NCI-H128 (cell line): ENCODE results near the gene SAMD1.

Source experiments
- DNase-seq: peaks from one replicate; lab custom pipeline; 2025; ENCODE audit not compliant: unreplicated experiment; lab: John Stamatoyannopoulos, UW

The SAMD1 gene

DNA sequence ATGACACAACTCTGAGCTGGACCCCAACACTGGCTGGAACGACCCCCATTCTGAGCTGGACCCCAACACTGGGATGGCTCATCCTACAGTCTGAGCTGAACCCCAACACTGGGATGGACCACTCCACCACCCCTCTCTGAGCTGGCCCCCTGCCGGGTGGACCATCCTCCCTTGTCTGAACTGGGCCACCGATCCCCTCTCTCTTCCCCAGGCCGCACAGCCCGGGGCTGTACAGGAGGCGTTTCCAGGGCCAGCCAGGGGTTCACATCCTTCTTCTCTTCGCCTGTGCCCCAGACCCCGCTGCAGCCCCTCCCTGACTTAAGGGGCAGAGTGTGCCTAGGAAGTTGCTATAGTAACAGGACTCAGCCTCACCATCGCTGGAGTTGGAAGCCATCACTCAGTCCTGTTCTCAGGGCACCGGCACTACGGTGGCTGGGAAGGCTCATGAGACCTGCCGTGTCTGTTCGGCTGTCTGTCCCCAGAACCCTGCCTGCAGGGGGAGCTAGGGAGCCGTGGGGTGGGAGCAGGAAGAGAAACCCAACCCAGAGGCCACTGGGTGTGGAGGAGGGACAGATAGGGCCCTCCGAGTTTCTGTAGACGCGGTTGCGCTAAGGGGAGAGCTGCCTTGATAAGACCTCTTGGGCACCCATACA, 23.3 kb upstream of the SAMD1 start:
- DNase-seq, result no peak

DNA sequence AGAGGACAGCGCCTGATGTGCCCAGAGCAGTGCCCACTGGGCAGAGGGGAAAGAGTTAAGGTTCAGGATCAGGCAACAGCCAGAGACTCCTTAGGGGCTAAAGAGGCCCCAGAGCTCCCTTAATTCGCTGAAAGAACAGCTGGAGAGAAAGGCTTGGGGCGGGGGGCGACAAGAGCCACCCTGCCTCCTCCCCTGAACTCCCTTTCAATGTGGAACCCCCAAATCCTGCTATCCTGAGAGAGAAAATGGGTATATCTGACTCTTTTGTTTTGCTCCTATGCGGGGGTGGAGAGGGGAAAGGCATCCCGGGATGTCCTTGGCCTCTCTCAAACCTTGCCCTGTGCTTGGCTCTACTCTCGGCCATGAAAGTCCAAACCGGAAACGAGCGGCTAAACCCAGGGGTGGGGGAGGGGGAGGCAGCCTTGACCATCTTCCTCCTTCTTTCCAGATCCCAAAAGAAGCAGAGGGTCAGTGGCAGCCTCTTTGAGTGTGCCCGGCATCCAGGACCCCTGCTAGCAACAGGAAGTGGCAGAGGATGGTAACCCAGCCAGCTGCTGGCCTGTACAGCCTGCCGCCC, 22.3 kb upstream of the SAMD1 start:
- DNase-seq, result no peak

DNA sequence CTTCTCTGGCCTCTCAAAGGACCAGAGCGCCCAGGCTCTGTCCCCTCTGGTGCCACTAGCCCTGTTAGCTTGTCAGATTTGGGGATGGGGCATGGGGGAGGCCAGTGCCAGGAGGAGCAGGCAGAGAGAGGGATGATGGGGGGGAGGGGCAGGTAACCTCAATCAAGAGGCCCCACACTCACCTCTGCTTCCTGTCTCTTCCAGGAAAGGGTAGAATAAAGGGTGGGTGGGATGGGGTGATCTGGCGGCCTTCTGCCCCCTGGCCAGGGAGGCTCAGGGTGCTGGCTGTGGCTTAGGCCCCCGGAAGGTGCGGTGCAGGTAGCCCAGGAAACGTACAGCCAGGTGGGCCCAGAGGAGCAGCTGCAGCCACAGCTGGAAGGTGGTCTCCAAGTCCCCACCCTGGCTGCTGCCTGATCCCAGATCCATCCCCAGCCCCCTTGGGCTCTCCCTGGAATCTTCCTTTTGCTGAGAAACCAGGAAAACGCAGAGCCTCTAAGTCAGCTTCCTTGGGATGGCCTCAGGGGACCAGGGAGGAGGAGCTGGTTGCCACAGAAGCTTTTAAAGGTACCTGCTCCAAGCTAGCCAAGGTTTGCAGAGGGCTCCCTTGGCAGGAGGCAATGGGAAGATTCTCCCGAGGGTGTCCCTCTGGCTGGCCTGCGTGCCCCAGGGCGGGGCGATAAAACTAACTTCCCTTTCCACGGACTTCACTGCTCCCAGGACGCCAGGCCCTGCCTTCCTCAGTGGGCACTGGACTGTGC, 21.7 kb upstream of the SAMD1 start:
- DNase-seq, result no peak

- DNase-seq, result no peak
Observed at GRCh38 chr19:14111486-14111885, 20.9 kb upstream of the SAMD1 start.

GRCh38 chr19:14110650-14111049, 20.1 kb upstream of the SAMD1 start:
- DNase-seq, result no peak

DNA sequence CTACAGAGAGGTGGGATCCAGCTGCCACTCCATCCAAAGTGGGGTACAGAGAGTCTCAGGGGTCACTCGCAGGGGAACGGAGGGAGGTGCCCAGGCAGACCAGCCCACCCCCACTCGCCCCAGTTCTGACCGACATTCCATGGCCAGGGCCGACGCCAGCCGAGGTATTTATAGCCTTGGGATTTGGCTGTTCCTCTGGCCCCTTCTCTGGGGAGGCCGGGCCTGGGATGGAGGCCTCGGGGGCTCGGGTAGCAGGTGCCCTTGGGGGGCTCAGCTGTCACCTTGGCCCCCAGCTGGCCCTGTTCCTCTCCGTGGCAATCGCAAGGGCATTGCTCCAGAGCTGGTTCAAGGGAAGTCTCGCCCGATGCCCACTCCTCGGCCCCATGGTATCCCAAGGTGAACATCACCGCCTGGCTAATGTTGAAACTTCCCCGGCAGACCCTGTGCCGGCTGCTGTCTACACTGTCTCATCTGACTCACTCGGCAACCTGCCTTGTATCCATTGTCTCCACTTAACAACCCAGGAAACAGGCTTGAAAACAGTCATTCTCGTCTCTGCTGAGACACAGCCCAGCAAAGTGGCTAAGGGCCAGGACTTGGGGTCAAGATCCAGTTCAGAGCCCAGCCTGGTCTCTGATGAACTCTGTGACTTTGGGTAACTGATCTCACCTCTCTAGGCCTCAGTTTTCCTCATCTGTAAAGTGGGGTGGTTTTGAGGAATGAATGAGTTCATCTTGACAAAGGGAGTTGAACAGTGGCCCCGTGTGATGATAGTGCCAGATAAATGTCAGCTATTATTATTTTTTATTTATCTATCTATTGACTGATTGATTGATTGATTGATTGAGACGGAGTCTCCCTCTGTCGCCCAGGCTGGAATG, 17.3 kb upstream of the SAMD1 start:
- no peak for DNase-seq

DNA sequence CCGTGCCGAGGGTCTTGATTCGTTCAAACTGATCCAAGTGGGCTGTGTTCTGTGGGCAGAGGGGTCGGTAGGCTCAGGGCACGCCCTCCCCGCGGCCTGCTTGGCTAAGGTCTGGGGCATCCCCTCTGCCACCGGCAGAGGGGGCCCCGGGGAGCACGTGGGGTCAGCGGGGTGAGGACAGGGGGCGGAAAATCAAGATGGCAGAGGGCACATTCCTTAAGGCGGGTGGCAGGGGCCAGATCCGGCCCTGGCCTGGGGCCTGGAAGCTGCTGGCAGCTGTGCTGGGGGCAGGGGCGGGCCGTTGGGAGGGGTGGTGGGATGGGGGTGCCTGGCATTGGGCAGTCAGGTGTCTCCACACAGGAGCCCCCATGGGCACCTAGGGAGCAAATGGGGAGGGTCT, 16.3 kb upstream of the SAMD1 start:
- DNase-seq, result no peak

DNA sequence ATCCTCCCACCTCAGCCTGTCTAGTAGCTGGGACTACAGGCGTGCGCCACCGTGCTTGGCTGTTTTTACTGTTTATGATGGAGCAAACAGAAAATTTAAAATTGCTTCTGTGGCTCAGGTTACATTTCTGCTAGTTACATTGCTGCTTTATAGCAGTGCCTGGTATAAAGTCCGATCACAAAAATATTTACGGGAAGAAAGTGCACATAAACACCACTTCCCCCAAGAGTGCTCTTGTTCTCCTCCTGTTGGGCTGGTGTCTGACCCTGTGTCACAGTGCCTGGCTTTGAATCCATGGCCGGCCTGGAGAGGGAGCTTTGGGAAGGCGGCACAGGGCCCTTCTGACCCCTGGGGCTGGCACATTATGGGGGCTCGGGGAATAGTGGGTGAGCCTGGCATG, 15.1 kb upstream of the SAMD1 start:
- no peak for DNase-seq

DNA sequence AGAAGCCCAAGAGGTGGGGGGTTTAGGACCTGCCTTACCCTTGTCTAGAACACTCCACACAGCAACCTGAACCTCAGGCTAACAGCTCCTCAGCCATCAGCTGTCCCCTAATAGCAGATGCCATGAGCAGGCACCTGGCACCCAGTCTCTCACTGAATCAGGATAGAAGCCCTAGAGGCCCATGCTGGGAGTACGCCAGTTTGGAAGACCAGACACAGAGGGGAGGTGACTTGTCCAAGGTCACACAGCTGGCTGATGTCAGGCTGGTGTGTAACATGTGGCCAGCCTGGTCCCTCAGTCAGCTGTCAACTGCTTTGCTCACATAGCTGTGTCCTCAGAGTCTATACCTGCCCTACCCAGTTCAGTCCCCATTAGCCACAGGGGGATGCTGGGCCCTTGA, 12.8 kb upstream of the SAMD1 start:
- no peak for DNase-seq

DNA sequence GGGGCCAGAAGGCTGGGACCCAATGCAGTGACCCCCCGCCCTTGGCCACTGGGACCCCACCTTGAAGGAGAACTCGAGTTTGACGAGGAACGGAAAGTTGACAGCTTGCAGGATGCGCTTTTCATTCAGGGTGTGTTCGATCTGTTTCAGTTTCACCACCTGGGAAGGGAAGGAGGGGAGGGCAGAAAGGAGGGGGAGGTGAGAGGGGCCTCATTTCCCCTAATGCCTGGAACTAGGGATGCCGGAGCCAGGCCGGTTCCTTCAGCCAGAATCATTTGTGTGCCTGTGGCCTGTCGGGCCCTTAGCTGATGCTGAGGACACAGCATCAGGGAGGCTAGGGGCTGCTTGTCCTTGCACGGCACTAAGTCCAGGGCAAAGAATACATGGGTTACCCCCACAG, 12.2 kb upstream of the SAMD1 start:
- DNase-seq, result no peak

DNA sequence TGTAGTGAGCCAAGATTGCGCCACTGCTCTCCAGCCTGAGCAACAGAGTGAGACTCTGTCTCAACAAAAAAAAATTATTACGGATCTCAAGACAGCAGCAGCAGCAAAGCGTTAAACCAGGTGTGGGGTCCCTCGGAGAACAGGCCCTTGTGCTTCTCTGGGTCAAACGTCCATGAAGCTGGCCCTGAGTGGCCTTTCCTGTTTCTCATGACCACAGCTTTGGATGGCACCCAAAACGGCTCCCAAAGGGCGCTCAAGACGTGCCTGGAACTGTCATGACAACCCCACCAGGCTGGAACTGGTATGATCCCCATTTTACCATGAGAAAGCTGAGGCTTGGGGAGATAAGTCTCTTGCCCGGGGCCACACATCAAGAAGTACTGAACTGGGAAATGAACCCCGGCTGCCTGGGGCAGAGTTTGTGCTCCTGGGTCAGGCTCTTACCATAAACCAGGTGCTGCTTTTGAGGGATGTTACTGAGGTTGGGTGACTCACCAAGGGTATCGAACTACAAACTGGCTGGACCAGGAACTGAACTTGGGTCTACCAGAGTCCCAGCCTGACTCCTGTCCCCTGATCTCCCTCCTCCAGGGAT, 11.6 kb upstream of the SAMD1 start:
- no peak for DNase-seq

- DNase-seq, result no peak
Observed at GRCh38 chr19:14101003-14101545, 10.5 kb upstream of the SAMD1 start.

- DNase-seq, result no peak
Observed at GRCh38 chr19:14097532-14098151, 7.1 kb upstream of the SAMD1 start.

- no peak for DNase-seq
Observed at GRCh38 chr19:14096272-14096992, 5.9 kb upstream of the SAMD1 start.

DNA sequence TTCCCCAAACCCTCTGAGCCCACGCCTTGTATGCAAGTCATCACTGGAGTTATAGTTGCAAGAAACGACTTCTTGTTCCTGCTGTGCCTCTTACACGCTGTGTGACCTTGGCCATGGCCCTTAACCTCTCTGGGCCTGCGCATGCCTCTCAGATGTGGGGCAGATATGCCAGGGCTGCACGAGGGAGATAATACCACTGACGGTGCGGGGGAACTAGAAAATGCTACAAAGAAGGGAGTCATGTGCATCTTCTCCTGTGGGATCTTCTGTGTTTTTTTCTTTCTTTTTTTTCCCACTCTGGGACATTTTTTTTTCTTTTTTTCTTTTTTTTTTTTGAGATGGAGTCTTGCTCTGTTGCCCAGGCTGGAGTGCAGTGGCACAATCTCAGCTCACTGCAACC, 4.3 kb upstream of the SAMD1 start:
- DNase-seq, result no peak

GRCh38 chr19:14093117-14093823, 2.7 kb upstream of the SAMD1 start:
- no peak for DNase-seq

DNA sequence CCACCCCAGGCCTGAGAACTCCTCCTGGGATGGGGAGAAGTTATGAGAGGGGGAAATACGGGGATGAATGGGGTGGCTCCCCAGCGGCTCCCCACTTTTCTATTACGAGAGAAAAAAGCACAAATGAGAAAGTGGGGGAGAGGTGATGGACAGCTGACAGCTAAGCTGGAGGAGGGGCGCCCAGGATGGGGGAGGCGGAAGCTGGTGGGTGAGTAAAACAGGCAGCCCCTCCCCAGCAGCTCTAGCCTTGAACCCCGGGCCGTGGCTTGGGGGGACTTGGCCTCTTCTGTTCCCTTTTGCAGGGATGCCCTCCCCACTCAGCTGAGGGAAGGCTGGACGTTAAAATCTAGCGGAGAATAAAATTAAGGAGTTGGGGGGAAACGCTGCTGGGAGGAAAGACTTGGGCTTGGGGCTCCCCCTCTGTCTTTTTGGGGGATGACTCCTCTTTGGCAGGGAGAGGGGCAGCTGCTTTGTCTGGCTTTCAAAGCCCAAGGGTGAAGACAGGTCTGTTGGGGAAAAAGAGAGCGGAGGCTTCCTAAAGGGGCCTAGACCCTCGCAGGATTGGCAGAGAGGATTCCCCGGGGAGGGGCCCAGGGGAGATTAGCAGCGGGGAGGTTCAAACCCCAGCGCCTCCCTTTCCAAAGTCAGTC, 1.4 kb upstream of the SAMD1 start:
- no peak for DNase-seq

DNA sequence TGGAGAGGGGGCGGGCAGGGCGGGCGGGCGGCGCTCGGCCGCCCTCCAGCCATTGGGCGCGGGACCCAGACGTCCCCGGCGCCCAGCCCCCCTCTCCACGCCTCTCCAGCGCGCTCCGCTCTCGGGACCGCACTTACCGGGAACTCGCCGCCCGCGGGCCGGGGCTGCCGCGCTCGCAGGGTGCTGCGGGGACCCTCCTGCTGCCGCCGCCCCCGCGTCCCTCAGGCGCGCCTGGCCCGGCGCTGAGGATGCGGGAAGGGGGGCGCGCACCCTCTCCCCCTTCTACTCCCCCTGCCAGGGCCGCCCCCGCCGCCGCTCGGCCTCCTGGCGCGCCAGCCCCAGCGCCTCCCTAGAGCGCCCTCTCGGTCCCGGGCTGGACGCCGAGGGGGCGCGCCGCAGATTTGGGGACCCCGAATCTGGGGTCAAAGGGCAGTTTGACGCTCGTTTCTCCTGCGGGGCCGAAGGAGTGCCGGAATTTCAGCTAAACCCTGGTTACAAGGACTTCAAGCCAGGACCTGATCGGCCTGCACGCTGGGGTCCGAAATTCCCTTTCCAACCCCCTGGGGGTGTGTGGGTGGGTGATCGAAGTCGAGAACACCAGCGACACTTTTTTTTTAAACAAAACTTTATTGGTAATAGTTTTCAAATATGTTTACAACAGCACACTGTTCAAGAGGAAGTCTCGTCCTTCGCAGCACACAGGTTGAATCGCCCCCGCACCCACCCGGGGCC, 696 bp upstream of the SAMD1 start:
- DNase-seq, result peak; percentile 74
